Measurements from ENCODE around the gene MEIKIN.
"Not testable (repeated sequence)": the region's sequence is repeated elsewhere in the genome, so short reads cannot be mapped to it uniquely, and the experiment has no call there.

Gene MEIKIN

DNA sequence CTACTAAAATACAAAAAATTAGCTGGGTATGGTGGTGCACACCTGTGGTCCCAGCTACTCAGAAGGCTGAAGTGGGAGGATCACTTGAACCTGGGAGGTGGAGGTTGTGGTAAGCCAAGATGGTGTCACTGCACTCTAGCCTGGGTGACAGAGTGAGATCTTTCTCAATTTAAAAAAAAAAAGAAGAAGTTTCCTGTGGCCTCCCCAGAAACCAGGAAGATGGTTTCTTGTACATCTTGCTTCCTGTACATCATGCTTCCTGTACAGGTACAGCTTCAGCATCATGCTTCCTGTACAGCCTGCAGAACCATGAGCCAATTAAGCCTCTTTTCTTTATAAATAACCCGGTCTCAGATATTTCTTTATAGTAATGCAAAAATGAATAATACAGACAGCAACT, 43.2 kb downstream of the MEIKIN start:
- not testable (repeated sequence) for DNase-seq

GRCh38 chr5:131899686-131900085, 45.8 kb downstream of the MEIKIN start:
- DNase-seq, result no peak

DNA sequence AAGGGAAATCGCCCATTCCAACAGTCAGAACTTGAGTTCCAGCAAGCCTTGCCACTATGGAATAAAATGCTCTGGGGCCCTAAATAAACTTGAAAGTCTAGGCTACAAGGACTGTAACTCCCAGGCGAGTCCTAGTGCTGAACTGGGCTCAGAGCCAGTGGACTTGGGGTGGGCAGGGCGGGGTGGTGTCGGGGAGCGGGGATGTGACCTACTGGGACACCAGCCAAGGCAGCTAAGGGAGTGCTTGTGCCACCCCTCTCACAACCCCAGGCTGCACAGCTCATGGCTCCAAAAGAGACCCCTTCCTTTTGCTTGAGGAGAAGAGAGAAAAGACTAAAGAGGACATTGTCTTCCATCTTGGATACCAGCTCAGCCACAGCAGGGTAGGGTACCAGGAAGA, 61.5 kb downstream of the MEIKIN start:
- DNase-seq, result no peak

DNA sequence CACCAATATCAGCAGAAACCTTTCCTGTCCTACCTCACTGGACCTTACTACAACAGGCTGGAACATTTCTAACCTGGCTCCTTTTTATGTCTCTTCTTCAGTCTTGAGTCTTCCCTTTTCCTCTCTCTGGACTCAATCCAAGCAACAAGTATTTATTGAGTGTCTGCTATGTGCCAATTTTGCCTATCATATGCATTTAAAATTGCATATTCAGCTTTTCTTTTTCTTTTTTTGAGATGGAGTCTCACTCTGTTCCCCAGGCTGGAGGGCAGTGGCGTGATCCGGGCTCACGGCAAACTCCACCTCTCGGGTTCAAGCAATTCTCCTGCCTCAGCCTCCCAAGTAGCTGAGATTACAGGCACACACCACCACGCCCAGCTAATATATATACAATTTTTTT, 65.8 kb downstream of the MEIKIN start:
- no peak for DNase-seq

DNA sequence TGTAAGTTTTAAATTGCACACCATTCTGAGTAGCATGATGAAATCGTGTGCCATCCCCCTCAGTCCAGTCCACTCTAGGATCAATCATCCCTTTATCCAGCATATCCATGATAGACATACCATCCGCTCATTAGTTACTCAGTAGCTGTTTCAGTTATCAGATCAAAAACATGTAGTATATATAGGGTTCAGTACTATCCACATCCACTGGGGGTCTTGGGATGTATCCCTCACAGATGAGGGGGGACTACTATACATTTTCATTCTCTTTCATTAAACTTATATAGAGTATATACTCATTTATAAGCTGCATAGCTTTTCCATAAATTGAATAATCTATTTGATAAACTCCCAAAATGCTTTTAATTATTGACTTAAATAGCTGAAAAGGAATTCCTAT, 67.6 kb downstream of the MEIKIN start:
- no peak for DNase-seq

DNA sequence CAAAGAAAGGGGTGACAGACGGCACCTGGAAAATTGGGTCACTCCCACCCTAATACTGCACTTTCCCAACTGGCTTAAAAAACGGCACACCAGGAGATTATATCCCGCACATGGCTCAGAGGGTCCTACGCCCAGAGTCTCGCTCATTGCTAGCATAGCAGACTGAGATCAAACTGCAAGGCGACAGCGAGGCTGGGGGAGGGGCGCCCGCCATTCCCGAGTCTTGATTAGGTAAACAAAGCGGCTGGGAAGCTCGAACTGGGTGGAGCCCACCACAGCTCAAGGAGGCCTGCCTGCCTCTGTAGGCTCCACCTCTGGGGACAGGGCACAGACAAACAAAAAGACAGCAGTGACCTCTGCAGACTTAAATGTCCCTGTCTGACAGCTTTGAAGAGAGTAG, 74.2 kb downstream of the MEIKIN start:
- DNase-seq, result not testable (repeated sequence)

DNA sequence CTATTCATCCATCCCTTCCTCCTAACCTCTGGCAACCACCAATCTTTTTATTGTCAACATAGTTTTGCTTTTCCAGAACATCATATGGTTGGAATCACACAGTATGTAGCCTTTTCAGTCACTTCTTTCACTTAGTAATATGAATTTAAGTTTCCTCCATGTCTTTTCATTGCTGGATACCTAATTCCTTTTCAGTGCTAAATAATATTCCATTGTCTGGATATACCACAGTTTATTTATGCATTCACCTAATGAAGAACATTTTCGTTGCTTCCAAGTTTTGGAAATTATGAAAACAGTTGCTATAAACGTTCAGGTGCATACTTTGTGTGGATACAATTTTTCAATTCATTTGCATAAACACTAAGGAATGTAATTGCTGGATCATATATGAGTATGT, 77.9 kb downstream of the MEIKIN start:
- no peak for DNase-seq

DNA sequence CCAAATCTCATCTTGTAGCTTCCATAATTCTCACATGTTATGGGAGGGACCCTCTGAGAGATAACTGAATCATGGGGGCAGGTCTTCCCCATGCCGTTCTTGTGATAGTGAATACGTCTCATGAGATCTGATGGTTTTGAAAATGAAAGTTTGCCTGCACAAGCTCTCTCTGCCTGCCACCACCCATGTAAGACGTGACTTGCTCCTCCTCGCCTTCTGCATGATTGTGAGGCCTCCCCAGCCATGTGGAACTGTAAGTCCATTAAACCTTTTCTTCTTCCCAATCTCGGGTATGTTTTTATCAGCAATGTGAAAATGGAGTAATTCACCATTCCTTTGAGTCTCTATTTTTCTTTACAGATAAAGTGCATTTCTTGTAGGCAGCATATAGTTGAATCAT, 81.8 kb downstream of the MEIKIN start:
- DNase-seq, result no peak

DNA sequence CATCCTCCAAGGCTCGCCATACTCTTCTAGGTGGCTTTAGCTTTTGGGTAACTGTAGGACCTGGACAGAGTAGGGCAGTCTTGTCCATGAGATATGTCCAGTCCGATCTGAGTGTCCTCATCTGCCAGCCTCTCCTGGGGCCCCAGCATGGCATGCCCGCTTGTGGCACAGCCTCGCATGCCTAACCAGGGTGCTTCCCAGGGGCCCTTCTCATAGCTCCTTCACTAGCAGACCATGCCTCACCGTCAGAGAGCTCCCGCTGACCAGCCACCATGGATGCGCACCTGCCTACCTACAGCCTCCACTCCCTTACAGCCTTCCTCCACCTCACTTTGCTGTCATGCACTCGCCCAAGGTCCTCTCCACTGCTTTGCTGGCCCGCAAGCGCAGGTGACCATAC, 88.1 kb downstream of the MEIKIN start:
- DNase-seq, result no peak

- no peak for DNase-seq
These were observed 90.0 kb downstream of the MEIKIN start for GRCh38 chr5:131855452-131855851.

- DNase-seq, result no peak
These were observed 91.3 kb downstream of the MEIKIN start for GRCh38 chr5:131854134-131854533.

DNA sequence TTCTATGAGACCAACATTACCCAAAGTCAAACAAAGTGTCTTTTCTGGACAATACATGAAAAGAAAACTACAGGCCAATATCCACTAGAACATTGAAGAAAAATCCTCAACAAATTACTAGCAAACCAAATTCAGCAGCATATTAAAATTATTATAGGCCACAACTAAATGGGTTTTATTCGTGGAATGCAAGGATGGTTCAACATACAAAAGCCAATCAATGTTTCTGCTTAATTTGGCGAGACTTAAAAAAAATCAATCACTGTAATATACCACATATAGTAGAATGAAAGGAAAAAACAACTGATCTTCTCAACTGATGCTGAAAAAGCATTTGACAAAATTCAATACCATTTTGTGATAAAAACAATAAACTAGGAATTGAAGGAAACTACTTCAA, 96.8 kb downstream of the MEIKIN start:
- DNase-seq, result no peak

DNA sequence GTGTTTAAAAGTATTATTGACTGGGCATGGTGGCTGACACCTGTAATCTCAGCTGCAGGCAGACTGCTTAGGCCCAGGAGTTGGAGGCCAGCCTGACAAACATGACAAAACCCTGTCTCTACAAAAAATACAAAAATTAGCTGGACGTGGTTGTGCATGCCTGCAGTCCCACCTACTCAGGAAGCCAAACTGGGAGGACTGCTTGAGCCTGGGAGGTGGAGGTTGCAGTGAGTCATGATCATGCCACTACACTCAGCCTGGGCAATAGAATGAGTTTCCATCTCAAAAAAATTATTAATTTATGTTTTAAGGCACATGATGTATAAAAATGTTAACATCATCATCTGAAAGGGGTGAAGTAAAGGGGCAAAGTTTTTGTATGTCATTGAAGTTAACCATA, 98.9 kb downstream of the MEIKIN start:
- DNase-seq, result no peak

- no peak for DNase-seq
These were observed 99.6 kb downstream of the MEIKIN start for GRCh38 chr5:131845828-131846227.

DNA sequence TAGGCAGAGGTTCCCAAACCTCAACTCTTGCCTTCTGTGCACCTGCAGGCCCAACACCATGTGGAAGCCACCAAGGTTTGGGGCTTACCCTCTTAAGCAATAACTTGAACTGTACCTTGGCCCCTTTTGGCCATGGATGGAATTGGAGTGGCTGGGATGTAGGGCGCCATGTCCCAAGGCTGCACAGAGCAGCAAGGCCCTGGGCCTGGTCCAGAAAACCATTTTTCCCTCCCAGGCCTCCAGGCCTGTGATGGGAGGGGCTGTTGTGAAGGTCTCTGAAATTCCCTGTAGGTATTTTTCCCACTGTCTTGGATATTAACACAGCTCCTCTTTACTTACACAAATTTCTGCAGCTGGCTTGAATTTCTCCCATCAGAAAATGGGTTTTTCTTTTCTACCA, 102.5 kb downstream of the MEIKIN start:
- DNase-seq, result not testable (repeated sequence)

DNA sequence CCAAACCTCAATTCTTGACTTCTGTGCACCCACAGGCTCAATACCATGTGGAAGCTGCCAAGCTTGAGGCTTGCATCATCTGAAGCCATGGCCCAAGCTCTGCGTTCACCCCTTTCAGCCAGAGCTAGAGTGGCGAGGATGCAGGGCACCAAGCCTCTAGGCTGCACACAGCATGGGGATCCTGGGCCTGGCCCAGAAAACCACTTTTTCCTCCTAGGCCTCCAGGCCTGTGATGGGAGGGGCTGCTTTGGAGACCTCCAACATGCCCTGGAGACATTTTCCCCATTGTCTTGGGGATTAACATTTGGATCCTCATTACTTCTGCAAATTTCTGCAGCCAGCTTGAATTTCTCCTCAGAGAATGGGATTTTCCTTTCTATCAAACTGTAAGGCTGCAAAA, 112.8 kb downstream of the MEIKIN start:
- not testable (repeated sequence) for DNase-seq

GRCh38 chr5:131825404-131826013, 120.0 kb downstream of the MEIKIN start:
- no peak for DNase-seq

- no peak for DNase-seq
These were observed 120.8 kb downstream of the MEIKIN start for GRCh38 chr5:131824631-131825030.

DNA sequence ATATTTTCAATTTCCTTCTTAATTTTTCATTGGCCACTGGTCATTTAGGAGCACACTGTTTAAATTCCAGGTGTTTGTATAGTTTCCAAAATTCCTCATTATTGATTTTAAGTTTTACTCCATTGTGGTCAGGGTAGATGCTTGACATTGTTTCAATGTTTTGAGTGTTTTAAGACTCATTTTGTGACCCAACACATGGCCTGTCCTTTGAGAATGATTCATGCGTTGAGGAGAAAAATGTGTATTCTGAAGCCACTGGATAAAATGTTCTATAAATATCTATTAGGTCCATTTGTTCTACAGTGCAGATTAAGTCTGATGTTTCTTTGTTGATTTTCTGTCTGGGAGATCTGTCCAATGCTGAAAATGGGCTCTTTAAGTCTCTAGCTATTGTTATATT, 124.2 kb downstream of the MEIKIN start:
- DNase-seq, result no peak

DNA sequence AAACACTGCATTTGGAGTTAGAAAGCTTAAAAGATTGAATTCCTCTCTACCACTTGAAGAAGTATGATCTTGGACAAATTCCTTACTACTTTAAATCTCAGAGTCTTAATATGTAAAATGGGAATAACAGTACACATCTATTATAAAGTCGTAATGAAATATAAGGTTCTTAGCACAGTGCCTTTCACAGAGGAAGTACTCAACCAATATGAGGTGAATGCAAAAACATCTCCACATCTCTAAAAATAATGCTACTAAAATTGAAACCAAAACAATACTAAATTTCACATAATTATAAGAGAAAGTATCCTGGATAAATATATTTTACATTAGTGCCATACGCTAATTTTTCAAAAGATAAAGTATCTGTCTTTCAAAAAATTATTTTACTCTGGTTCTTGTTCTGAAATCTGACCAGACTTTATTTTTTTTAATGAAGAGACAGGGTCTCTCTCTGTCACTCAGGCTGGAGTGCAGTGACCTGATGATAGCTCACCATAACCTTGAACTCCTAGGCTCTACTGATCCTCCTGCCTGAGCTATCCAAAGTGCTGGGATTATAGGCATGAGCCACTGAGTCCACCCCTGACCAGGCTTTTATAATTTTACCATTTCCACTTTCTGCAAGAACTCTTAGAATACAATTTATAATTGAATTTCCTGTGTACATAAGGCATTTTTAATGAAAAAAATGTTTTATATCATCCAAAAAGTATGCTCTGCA, 127.3 kb downstream of the MEIKIN start:
- no peak for DNase-seq

DNA sequence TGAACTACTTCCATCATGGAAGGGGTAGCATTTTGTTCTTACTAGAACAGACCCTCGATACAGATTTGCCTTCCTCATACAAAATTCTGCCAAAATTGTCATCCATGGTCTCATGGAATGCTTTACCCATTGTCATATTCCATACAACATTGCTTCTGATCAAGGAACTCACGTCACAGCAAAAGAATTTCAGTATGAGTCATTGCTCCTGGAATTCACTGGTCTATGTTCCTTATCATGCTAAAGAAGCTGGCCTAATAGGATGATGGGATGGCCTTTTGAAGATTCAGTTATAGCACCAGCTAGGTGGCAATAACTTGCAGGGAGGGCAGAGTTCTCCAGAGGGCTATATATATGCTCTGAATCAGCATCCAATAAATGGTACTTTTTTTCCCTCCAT, 130.5 kb downstream of the MEIKIN start:
- no peak for DNase-seq

DNA sequence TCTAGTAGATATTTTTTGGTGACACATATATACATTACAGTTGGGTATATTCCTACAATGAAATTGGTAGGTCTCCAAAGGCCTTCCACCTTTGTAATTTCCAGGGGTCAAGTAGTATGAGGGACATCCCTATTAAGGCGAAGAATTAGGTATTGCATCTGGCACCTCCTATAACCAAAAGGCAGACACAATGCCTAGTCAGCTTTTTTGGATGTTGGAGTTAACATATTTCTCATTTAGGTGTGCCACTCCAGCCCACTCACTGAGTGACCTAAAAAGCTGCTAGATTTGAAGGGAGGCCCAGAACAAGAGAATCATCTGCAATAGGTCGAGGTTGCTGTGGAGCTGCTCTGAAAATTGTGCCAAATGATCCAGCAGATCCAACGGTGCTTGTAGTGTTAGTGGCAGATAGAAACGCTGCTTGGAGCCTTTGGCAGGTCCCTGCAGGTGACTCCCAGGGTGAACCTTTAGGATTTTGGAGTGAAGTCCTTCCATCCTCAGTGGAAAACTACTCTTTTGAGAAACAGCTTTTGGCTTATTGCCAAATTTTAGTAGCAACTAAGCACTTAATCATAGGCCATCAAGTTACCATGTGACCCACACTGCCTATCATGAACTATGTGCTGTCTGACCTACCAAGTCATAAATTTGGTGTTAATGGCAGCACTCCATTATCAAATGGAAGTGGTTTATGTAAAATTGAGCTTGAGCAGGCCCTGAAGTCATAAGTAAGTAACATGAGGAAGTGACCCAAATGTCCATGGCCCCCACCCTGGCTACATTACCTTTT, 132.9 kb downstream of the MEIKIN start:
- DNase-seq, result no peak

GRCh38 chr5:131810510-131811249, 134.8 kb downstream of the MEIKIN start:
- DNase-seq, result no peak
